ENCODE data around the gene TOPORS. TPM values are rescaled to one million over a fixed set of nuclear protein-coding genes. Genes with fewer than 3 reads are reported as not detected.
A peak's percentile ranks its signal among the peaks of the same experiment; 100 is the strongest.

TOPORS gene
- total RNA-seq, 2 donors from 2014 or later = 25.4 to 29.5 TPM

DNA sequence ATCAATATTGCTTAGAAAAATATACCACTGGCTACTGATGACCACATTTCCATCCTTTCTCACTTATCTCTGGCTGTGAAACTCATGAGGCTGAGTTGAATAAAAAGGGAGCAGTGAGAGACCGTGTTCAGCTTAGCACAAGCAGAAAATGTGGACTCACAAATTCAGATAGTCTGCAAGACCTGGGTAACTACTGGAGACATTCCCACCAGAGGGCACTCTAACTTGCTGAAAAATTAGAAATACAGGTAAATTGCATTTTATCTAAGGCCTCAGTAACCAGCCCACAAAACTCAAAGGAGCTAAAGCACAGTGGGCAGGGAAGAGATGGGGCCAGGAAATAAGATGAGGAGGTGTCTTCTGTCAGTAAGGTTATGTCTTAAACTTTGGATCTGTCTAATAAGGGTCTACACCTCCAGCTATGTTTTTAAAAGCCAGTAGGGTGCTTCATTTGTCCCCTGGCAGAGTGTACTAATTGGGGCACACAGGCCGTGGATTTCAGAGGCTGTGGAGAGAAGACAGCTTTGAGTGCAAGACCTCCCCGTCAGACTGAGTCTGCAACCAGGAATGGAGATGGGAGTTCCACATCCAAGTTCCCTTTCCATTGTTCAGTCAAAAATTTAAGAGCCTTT lies 29.2 kb upstream of the TOPORS start:
- TF ChIP-seq, protein P1, sequence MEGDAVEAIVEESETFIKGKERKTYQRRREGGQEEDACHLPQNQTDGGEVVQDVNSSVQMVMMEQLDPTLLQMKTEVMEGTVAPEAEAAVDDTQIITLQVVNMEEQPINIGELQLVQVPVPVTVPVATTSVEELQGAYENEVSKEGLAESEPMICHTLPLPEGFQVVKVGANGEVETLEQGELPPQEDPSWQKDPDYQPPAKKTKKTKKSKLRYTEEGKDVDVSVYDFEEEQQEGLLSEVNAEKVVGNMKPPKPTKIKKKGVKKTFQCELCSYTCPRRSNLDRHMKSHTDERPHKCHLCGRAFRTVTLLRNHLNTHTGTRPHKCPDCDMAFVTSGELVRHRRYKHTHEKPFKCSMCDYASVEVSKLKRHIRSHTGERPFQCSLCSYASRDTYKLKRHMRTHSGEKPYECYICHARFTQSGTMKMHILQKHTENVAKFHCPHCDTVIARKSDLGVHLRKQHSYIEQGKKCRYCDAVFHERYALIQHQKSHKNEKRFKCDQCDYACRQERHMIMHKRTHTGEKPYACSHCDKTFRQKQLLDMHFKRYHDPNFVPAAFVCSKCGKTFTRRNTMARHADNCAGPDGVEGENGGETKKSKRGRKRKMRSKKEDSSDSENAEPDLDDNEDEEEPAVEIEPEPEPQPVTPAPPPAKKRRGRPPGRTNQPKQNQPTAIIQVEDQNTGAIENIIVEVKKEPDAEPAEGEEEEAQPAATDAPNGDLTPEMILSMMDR (conservative IDR thresholded peaks at IDR 0.05) = peak; percentile 80
- no peaks in the 10 kb centered on the region for H3K36me3 ChIP-seq (ENCODE audit: control insufficient read depth, insufficient read depth, low read length)
- H3K27ac ChIP-seq (ENCODE audit: low read depth, low read length) = no peak overlapping the region
- peak overlapping the region; percentile 72 for H3K27ac Mint-ChIP-seq
- peak overlapping the region; percentile 57 for H3K4me3 ChIP-seq (ENCODE audit: low read length)
- peak overlapping the region; percentile 21 for H3K4me3 Mint-ChIP-seq
- DNase-seq = peak; percentile 77
- WGBS, 2 experiments (ENCODE audit: insufficient coverage in 1 of 2, insufficient read length in 1 of 2) = 66 to 83% methylated on average over 3 of the region's 3 CpGs
- H3K4me1 Mint-ChIP-seq = peaks cover 18% of the 10 kb centered on the region
- no peaks in the 10 kb centered on the region for H3K27me3 ChIP-seq (ENCODE audit: control insufficient read depth, insufficient read depth, low read length, poor library complexity, severe bottlenecking)
- H3K36me3 Mint-ChIP-seq (ENCODE audit: low read depth) = no peaks in the 10 kb centered on the region
- H3K9ac ChIP-seq (ENCODE audit: extremely low read depth, low read length, poor library complexity, severe bottlenecking) = peak overlapping the region; percentile 38
- H3K9me3 ChIP-seq (ENCODE audit: control insufficient read depth, low read length) = peaks cover 5% of the 10 kb centered on the region
- peaks cover 5% of the 10 kb centered on the region for H3K9me3 Mint-ChIP-seq
- no peaks in the 10 kb centered on the region for H3K4me1 ChIP-seq (ENCODE audit: control insufficient read depth, insufficient read depth, low read length)
- H3K27me3 Mint-ChIP-seq (ENCODE audit: insufficient read depth) = peaks cover 11% of the 10 kb centered on the region

GRCh38 chr9:32580631-32581300 lies 28.4 kb upstream of the TOPORS start:
- Mint-ChIP-seq H3K27me3 (ENCODE audit: insufficient read depth) (peaks cover 8% of the 10 kb centered on the region), H3K36me3 (ENCODE audit: low read depth) (no peaks in the 10 kb centered on the region), H3K9me3 (peaks cover 3% of the 10 kb centered on the region), H3K27ac (peak overlapping the region; percentile 72), H3K4me1 (peaks cover 18% of the 10 kb centered on the region), H3K4me3 (peak overlapping the region; percentile 21)
- Histone ChIP-seq H3K36me3 (ENCODE audit: control insufficient read depth, insufficient read depth, low read length) (no peaks in the 10 kb centered on the region), H3K4me1 (ENCODE audit: control insufficient read depth, insufficient read depth, low read length) (no peaks in the 10 kb centered on the region), H3K9me3 (ENCODE audit: control insufficient read depth, low read length) (no peaks in the 10 kb centered on the region), H3K27me3 (ENCODE audit: control insufficient read depth, insufficient read depth, low read length, poor library complexity, severe bottlenecking) (no peaks in the 10 kb centered on the region), H3K27ac (ENCODE audit: low read depth, low read length) (no peak overlapping the region), H3K4me3 (ENCODE audit: low read length) (peak overlapping the region; percentile 57), H3K9ac (ENCODE audit: extremely low read depth, low read length, poor library complexity, severe bottlenecking) (peak overlapping the region; percentile 38)
- TF ChIP-seq, protein P1 (conservative IDR thresholded peaks at IDR 0.05) = no peak
- WGBS, 2 experiments (ENCODE audit: insufficient coverage in 1 of 2, insufficient read length in 1 of 2) = 60 to 69% methylated on average over 2 to 3 of the region's 3 CpGs
- DNase-seq = peak; percentile 65

DNA sequence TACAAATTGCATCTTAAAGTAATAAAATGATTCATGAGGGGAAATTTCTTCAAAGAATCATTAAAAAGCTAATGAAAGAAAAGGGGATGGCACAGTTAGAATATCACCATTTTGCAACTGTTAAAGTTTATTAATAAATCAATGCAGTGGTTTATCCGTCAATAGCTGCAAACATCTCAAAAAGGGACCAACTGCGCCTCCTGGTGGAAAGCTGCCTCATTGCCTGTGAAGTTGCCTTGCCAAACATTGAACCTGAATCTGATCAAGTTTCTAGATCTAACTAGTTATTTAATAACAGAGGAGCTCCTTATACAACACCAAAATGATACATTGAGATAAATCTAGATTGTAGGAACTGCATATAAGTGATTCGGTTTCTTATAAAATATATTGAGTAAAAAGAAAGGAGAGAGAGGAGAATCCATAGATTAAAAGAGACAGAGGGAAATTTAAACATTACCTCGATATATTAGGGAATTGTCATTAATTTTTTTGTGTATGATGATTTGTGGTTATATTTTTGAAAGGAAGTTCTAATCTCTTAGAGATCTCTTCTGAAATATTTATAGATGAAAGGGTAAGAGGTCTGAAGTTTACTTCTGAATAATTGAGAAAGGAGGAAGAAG lies 27.4 kb upstream of the TOPORS start:
- H3K4me1 ChIP-seq (ENCODE audit: control insufficient read depth, insufficient read depth, low read length) = no peaks in the 10 kb centered on the region
- no peak overlapping the region for H3K4me3 ChIP-seq (ENCODE audit: low read length)
- H3K36me3 ChIP-seq (ENCODE audit: control insufficient read depth, insufficient read depth, low read length) = no peaks in the 10 kb centered on the region
- no peaks in the 10 kb centered on the region for H3K9me3 Mint-ChIP-seq
- no peaks in the 10 kb centered on the region for H3K9me3 ChIP-seq (ENCODE audit: control insufficient read depth, low read length)
- H3K36me3 Mint-ChIP-seq (ENCODE audit: low read depth) = no peaks in the 10 kb centered on the region
- H3K27ac Mint-ChIP-seq = no peak overlapping the region
- H3K27ac ChIP-seq (ENCODE audit: low read depth, low read length) = no peak overlapping the region
- H3K9ac ChIP-seq (ENCODE audit: extremely low read depth, low read length, poor library complexity, severe bottlenecking) = no peak overlapping the region
- H3K27me3 ChIP-seq (ENCODE audit: control insufficient read depth, insufficient read depth, low read length, poor library complexity, severe bottlenecking) = no peaks in the 10 kb centered on the region
- peaks cover 18% of the 10 kb centered on the region for H3K4me1 Mint-ChIP-seq
- 25 to 33% methylated on average over 4 of the region's 4 CpGs for WGBS, 2 experiments (ENCODE audit: insufficient coverage in 1 of 2, insufficient read length in 1 of 2)
- peak; percentile 88 for DNase-seq
- TF ChIP-seq, protein P1 (conservative IDR thresholded peaks at IDR 0.05) = peak; percentile 97
- H3K4me3 Mint-ChIP-seq = no peak overlapping the region
- no peaks in the 10 kb centered on the region for H3K27me3 Mint-ChIP-seq (ENCODE audit: insufficient read depth)
